Liver (tissue), 9 donors: ENCODE results near the gene HRG. TPM values are rescaled to one million over a fixed set of nuclear protein-coding genes. Genes with fewer than 3 reads are reported as not detected.

Experiments
- DNase-seq: peaks from one replicate; pipeline ENCODE4 v3.0.0-alpha.2; 2017; ENCODE audit warnings: low spot score
- H3K27ac ChIP-seq, 2 donors: one replicate each; pipeline ENCODE4 v1.7.0; 2013; ENCODE audit warnings: inconsistent platforms in 2 of 2, low read length in 2 of 2, control low read depth in 1 of 2, low read depth in 1 of 2, mild to moderate bottlenecking in 1 of 2
- H3K27me3 ChIP-seq, 4 donors: one replicate each; pipeline versions ENCODE4 v1.6.1 to v1.7.0; 2013; ENCODE audit warnings: low read length in 3 of 4, inconsistent platforms in 1 of 4, mild to moderate bottlenecking in 1 of 4, moderate library complexity in 1 of 4; ENCODE audit not compliant: control insufficient read depth in 4 of 4, insufficient read depth in 4 of 4
- H3K36me3 ChIP-seq, 4 donors: one replicate each; pipeline versions ENCODE4 v1.6.1 to v1.7.0; 2013; ENCODE audit warnings: low read length in 3 of 4, mild to moderate bottlenecking in 3 of 4, low read depth in 1 of 4, moderate library complexity in 1 of 4; ENCODE audit not compliant: control insufficient read depth in 4 of 4, insufficient read depth in 3 of 4
- H3K4me1 ChIP-seq, 4 donors: one replicate each; pipeline versions ENCODE4 v1.6.1 to v1.7.0; 2013; ENCODE audit warnings: low read length in 3 of 4, mild to moderate bottlenecking in 3 of 4, moderate library complexity in 1 of 4; ENCODE audit not compliant: control insufficient read depth in 4 of 4, insufficient read depth in 4 of 4
- H3K4me3 ChIP-seq, 3 donors: one replicate each; pipeline versions ENCODE4 v1.6.1 to v1.7.0; 2013; ENCODE audit warnings: low read length in 3 of 3, control low read depth in 1 of 3, low read depth in 1 of 3, mild to moderate bottlenecking in 1 of 3
- H3K9ac ChIP-seq, 2 donors: one replicate each; pipeline ENCODE4 v1.7.0; 2013; ENCODE audit warnings: low read length in 2 of 2, mild to moderate bottlenecking in 2 of 2, moderate library complexity in 2 of 2, control low read depth in 1 of 2, low read depth in 1 of 2
- H3K9me3 ChIP-seq, 4 donors: one replicate each; pipeline versions ENCODE4 v1.6.1 to v1.7.0; 2013; ENCODE audit warnings: low read length in 3 of 4; ENCODE audit not compliant: control insufficient read depth in 4 of 4
- EGR1 ChIP-seq, 2 donors: IDR thresholded peaks; 2 replicates each; pipeline ENCODE4 v1.6.1; 2016 to 2018; ENCODE audit warnings: antibody characterized with exemption in 2 of 2, low read depth in 2 of 2
- FOXA1 ChIP-seq: IDR thresholded peaks from 2 replicates; pipeline ENCODE4 v1.6.1; 2016; ENCODE audit warnings: antibody characterized with exemption
- FOXA2 ChIP-seq: IDR thresholded peaks from 2 replicates; pipeline ENCODE4 v1.6.1; 2016; ENCODE audit warnings: antibody characterized with exemption
- GABPA ChIP-seq, 2 donors: IDR thresholded peaks in 1 of 2; conservative IDR thresholded peaks in 1 of 2; 2 replicates each; pipeline ENCODE4 v1.6.1; 2016; ENCODE audit warnings: antibody characterized with exemption in 2 of 2, mild to moderate bottlenecking in 1 of 2, moderate library complexity in 1 of 2
- HNF4A ChIP-seq, 2 donors: conservative IDR thresholded peaks; 2 replicates each; pipeline ENCODE4 v1.6.1; 2016; ENCODE audit warnings: antibody characterized with exemption in 2 of 2, mild to moderate bottlenecking in 2 of 2
- HNF4G ChIP-seq: IDR thresholded peaks from 2 replicates; pipeline ENCODE4 v1.6.1; 2016; ENCODE audit warnings: antibody characterized with exemption
- JUND ChIP-seq, 2 donors: IDR thresholded peaks; 2 replicates each; pipeline ENCODE4 v1.6.1; 2016; ENCODE audit warnings: antibody characterized with exemption in 2 of 2
- NR2F2 ChIP-seq: IDR thresholded peaks from 2 replicates; pipeline ENCODE4 v1.6.1; 2016; ENCODE audit warnings: antibody characterized with exemption
- RAD21 ChIP-seq, 2 donors: IDR thresholded peaks; 2 replicates each; pipeline ENCODE4 v1.6.1; 2016; ENCODE audit warnings: antibody characterized with exemption in 2 of 2, mild to moderate bottlenecking in 2 of 2
- RXRA ChIP-seq, 2 donors: IDR thresholded peaks; 2 replicates each; pipeline ENCODE4 v1.6.1; 2017 to 2018; ENCODE audit warnings: antibody characterized with exemption in 2 of 2, mild to moderate bottlenecking in 1 of 2
- SP1 ChIP-seq: IDR thresholded peaks from 2 replicates; pipeline ENCODE4 v1.6.1; 2018; ENCODE audit warnings: antibody characterized with exemption, mild to moderate bottlenecking
- TAF1 ChIP-seq: conservative IDR thresholded peaks from 2 replicates; pipeline ENCODE4 v1.6.1; 2016; ENCODE audit warnings: antibody characterized with exemption, mild to moderate bottlenecking
- WGBS: extraction: QIAGEN DNeasy Blood & Tissue Kit; methylation state at CpG from one replicate; pipeline ENCODE4 v1.1.7; 2013; 5-methylcytosine and 5-hydroxymethylcytosine counted together
- polyA plus RNA-seq, 2 donors: library from polyadenylated mRNA; stranded (reverse) in 1 of 2; unstranded in 1 of 2; fragments of 200-250 nt in 1 of 2; fragments of >200 nt in 1 of 2; fragmentation: Nextera tagmentation in 1 of 2; extraction: Ambion mirVana in 1 of 2; gene quantifications; one replicate each; pipeline versions ENCODE4 v1.2.1 to v1.2.3, GENCODE V29; 2013 to 2015
- total RNA-seq, 2 donors: library from RNA; depleted of rRNA; stranded (reverse); fragments of >200 nt; gene quantifications; one replicate each; pipeline ENCODE4 v1.2.3, GENCODE V29; 2014
- TF ChIP-seq, protein P1 (sequence below): IDR thresholded peaks from 2 replicates; pipeline ENCODE4 v1.6.1; 2016; ENCODE audit warnings: antibody characterized with exemption
- TF ChIP-seq, protein P2 (sequence below): IDR thresholded peaks from 2 replicates; pipeline ENCODE4 v1.6.1; 2016; ENCODE audit warnings: antibody characterized with exemption, mild to moderate bottlenecking
- TF ChIP-seq, protein P3 (sequence below): fragments of 150-350 bp; IDR thresholded peaks from 2 replicates; pipeline ENCODE4 v1.5.1; 2017; ENCODE audit warnings: improper control_type of control experiment, low read depth, low read length; ENCODE audit not compliant: missing input control
- TF ChIP-seq, protein P4 (sequence below): IDR thresholded peaks from 2 replicates; pipeline ENCODE4 v1.6.1; 2016; ENCODE audit warnings: antibody characterized with exemption
- donor health status: healthy.
- donor health status: healthy.
- donor health status: healthy.
- donor health status: healthy.
- donor health status: healthy.

Gene HRG
- total and polyA plus RNA-seq, 4 donors: 41.8 to 837 (median 227) TPM

DNA sequence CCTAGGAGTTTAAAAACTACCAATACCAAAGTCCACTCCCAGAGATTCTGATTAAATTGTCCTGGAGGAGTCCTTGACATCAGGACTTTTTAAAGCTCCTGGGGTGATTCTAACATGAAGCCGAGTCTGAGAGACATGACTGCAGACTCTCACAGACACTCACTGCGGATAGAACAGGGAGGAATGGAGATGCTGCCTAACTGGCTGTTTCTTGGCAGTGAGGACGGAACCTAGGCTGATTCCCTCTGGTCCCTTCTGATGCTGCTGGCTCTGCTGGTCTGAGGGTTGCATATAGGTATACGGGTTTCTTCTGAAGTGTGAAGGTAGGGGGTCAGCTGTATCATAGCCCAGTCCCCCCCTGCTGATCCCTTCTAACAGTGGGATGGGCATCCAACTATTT is 1.3 kb upstream of the HRG start:
- Histone ChIP-seq H3K9ac (no peak overlapping the region), H3K27me3 (no peaks in the 10 kb centered on the region), H3K4me1 (peaks cover 0 to 31% (median 17%) of the 10 kb centered on the region in 4 donors), H3K36me3 (peaks cover 0 to 6% (median 3%) of the 10 kb centered on the region in 4 donors), H3K27ac (no peak overlapping the region), H3K9me3 (no peaks in the 10 kb centered on the region), H3K4me3 (no peak overlapping the region)
- peak; percentile 26 to 35 for TF ChIP-seq HNF4A (conservative IDR thresholded peaks at IDR 0.05)
- TF ChIP-seq HNF4G: no peak
- DNase-seq: no peak
- WGBS: 54% methylated on average over 4 of the region's 4 CpGs

DNA sequence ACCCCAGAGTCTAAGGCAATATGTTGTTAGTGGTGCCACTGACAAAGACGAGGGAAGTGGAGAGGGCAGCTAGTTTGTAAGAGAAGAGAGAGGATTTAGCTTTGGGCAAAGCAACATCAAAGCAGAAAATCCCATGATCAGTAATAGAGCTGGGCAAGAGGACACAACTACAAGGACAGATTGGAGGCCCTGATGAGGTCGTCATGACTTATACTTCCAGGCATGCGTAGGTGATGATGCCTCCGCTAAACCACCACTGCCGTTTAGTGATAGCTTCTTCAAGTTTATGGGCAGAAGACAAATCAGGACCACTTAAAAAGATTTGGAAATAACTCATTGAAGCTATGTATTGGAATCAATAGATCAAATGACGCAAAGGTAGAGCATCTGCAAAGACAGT is 2.6 kb downstream of the HRG start:
- H3K27me3 ChIP-seq: no peaks in the 10 kb centered on the region
- TF ChIP-seq, protein P1, sequence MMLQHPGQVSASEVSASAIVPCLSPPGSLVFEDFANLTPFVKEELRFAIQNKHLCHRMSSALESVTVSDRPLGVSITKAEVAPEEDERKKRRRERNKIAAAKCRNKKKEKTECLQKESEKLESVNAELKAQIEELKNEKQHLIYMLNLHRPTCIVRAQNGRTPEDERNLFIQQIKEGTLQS: no peak
- TF ChIP-seq FOXA1 (no peak), HNF4A (conservative IDR thresholded peaks at IDR 0.05) (no peak)
- TF ChIP-seq, protein P2, sequence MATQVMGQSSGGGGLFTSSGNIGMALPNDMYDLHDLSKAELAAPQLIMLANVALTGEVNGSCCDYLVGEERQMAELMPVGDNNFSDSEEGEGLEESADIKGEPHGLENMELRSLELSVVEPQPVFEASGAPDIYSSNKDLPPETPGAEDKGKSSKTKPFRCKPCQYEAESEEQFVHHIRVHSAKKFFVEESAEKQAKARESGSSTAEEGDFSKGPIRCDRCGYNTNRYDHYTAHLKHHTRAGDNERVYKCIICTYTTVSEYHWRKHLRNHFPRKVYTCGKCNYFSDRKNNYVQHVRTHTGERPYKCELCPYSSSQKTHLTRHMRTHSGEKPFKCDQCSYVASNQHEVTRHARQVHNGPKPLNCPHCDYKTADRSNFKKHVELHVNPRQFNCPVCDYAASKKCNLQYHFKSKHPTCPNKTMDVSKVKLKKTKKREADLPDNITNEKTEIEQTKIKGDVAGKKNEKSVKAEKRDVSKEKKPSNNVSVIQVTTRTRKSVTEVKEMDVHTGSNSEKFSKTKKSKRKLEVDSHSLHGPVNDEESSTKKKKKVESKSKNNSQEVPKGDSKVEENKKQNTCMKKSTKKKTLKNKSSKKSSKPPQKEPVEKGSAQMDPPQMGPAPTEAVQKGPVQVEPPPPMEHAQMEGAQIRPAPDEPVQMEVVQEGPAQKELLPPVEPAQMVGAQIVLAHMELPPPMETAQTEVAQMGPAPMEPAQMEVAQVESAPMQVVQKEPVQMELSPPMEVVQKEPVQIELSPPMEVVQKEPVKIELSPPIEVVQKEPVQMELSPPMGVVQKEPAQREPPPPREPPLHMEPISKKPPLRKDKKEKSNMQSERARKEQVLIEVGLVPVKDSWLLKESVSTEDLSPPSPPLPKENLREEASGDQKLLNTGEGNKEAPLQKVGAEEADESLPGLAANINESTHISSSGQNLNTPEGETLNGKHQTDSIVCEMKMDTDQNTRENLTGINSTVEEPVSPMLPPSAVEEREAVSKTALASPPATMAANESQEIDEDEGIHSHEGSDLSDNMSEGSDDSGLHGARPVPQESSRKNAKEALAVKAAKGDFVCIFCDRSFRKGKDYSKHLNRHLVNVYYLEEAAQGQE: no peak
- TF ChIP-seq, protein P3, sequence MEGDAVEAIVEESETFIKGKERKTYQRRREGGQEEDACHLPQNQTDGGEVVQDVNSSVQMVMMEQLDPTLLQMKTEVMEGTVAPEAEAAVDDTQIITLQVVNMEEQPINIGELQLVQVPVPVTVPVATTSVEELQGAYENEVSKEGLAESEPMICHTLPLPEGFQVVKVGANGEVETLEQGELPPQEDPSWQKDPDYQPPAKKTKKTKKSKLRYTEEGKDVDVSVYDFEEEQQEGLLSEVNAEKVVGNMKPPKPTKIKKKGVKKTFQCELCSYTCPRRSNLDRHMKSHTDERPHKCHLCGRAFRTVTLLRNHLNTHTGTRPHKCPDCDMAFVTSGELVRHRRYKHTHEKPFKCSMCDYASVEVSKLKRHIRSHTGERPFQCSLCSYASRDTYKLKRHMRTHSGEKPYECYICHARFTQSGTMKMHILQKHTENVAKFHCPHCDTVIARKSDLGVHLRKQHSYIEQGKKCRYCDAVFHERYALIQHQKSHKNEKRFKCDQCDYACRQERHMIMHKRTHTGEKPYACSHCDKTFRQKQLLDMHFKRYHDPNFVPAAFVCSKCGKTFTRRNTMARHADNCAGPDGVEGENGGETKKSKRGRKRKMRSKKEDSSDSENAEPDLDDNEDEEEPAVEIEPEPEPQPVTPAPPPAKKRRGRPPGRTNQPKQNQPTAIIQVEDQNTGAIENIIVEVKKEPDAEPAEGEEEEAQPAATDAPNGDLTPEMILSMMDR: no peak
- TF ChIP-seq, protein P4, sequence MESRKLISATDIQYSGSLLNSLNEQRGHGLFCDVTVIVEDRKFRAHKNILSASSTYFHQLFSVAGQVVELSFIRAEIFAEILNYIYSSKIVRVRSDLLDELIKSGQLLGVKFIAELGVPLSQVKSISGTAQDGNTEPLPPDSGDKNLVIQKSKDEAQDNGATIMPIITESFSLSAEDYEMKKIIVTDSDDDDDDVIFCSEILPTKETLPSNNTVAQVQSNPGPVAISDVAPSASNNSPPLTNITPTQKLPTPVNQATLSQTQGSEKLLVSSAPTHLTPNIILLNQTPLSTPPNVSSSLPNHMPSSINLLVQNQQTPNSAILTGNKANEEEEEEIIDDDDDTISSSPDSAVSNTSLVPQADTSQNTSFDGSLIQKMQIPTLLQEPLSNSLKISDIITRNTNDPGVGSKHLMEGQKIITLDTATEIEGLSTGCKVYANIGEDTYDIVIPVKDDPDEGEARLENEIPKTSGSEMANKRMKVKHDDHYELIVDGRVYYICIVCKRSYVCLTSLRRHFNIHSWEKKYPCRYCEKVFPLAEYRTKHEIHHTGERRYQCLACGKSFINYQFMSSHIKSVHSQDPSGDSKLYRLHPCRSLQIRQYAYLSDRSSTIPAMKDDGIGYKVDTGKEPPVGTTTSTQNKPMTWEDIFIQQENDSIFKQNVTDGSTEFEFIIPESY: no peak
- peak overlapping the region; percentile 64 to 94 for H3K27ac ChIP-seq
- 61% methylated on average over 6 of the region's 6 CpGs for WGBS
- H3K36me3 ChIP-seq: peaks cover 2 to 35% (median 18%) of the 10 kb centered on the region in 4 donors
- no peaks in the 10 kb centered on the region for H3K9me3 ChIP-seq
- H3K9ac ChIP-seq: no peak overlapping the region
- no peak for DNase-seq
- H3K4me3 ChIP-seq: no peak overlapping the region
- peaks cover 0 to 31% (median 17%) of the 10 kb centered on the region in 4 donors for H3K4me1 ChIP-seq

DNA sequence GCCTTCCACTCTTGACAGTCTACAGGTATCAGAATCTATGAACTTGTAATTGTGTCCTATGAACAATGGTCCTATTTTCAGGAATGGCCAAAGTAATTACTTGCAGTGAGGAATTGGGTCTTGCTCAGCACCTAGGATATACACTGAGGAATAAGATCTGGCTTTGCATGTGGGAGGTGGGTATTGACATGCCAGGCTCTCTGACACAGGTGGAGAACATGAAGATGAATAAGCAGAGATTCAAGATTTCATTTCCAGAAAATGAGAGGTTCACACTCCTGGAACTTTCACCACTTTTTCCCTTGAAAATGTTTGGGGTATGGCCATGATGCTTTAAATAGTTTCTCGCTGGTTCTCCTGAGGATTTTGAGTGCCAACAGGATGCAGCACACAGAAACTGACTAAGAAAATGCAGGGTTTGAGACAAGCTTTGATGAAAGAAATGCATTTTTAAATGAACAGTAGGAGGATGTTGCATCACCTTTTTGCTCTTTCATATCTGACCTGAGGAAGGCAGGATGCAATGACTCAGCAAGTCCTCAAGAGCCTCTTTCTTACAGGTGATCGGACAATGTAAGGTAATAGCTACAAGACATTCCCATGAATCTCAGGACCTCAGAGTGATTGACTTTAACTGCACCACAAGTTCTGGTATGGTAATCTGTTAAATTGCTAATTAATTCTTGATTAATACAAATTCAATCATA is 3.7 kb downstream of the HRG start:
- Histone ChIP-seq H3K9ac (no peak overlapping the region), H3K4me3 (no peak overlapping the region), H3K27ac (no peak overlapping the region), H3K4me1 (peaks cover 0 to 24% (median 14%) of the 10 kb centered on the region in 4 donors), H3K36me3 (peaks cover 2 to 46% (median 28%) of the 10 kb centered on the region in 4 donors), H3K27me3 (no peaks in the 10 kb centered on the region), H3K9me3 (no peaks in the 10 kb centered on the region)
- DNase-seq: no peak
- 88% methylated on average over 2 of the region's 2 CpGs for WGBS
- TF ChIP-seq JUND (IDR thresholded peaks at IDR 0.05) (no peak), HNF4G (no peak), TAF1 (no peak), NR2F2 (no peak), FOXA2 (no peak), GABPA (IDR thresholded peaks at IDR 0.05 in 1 of 2, conservative IDR thresholded peaks at IDR 0.05 in 1 of 2) (no peak), HNF4A (conservative IDR thresholded peaks at IDR 0.05) (no peak), RAD21 (IDR thresholded peaks at IDR 0.05) (no peak), RXRA (IDR thresholded peaks at IDR 0.05) (no peak), SP1 (no peak), EGR1 (IDR thresholded peaks at IDR 0.05; ENCODE audit: low read depth in 2 of 2) (no peak)
- TF ChIP-seq, protein P1: no peak
- TF ChIP-seq, protein P3: no peak
